Activated naive CD8-positive, alpha-beta T cell (primary cell): ENCODE data around the gene PRICKLE2.

Source experiments
- H3K27ac Mint-ChIP-seq: one replicate; pipeline ENCODE4 v1.8.0; 2021; ENCODE audit warnings: mixed read lengths
- H3K27me3 Mint-ChIP-seq: one replicate; pipeline ENCODE4 v1.8.0; 2021; ENCODE audit warnings: mixed read lengths
- H3K36me3 Mint-ChIP-seq: one replicate; pipeline ENCODE4 v1.8.0; 2021; ENCODE audit warnings: mixed read lengths
- H3K4me1 Mint-ChIP-seq: one replicate; pipeline ENCODE4 v1.8.0; 2021; ENCODE audit warnings: low read depth, mixed read lengths
- H3K4me3 Mint-ChIP-seq: one replicate; pipeline ENCODE4 v1.8.0; 2021; ENCODE audit warnings: mild to moderate bottlenecking, mixed read lengths
- H3K9me3 Mint-ChIP-seq: one replicate; pipeline ENCODE4 v1.8.0; 2021; ENCODE audit warnings: low read depth, mixed read lengths

PRICKLE2 gene

GRCh38 chr3:64238971-64239667, 13.9 kb upstream of the PRICKLE2 start:
- no peaks in the 10 kb centered on the region for H3K4me1 Mint-ChIP-seq
- no peak overlapping the region for H3K27ac Mint-ChIP-seq
- peaks cover 5% of the 10 kb centered on the region for H3K27me3 Mint-ChIP-seq
- no peak overlapping the region for H3K4me3 Mint-ChIP-seq
- no peaks in the 10 kb centered on the region for H3K9me3 Mint-ChIP-seq
- H3K36me3 Mint-ChIP-seq, result no peaks in the 10 kb centered on the region

DNA sequence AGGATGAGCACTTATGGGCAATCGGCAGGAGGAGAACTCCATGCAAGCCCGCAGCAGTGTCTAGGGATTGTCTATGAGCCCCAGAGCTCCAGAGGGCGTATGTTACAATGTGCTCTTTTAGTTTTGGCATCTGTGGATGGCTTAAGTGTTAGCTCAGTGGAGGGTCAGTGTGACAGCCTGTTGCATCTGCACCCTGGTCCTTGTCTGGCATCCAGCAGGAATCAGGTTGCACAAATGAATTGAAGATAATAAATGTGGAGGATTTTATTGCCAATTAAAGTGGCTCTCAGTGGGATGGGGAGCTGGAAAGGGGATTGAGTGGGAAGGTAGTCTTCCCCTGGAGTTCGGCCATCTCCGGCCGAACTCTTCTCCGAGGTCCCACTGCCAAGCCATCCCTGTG, 11.8 kb upstream of the PRICKLE2 start:
- Mint-ChIP-seq H3K9me3 (no peaks in the 10 kb centered on the region), H3K36me3 (no peaks in the 10 kb centered on the region), H3K27ac (no peak overlapping the region), H3K4me1 (no peaks in the 10 kb centered on the region), H3K27me3 (peaks cover 5% of the 10 kb centered on the region), H3K4me3 (no peak overlapping the region)

DNA sequence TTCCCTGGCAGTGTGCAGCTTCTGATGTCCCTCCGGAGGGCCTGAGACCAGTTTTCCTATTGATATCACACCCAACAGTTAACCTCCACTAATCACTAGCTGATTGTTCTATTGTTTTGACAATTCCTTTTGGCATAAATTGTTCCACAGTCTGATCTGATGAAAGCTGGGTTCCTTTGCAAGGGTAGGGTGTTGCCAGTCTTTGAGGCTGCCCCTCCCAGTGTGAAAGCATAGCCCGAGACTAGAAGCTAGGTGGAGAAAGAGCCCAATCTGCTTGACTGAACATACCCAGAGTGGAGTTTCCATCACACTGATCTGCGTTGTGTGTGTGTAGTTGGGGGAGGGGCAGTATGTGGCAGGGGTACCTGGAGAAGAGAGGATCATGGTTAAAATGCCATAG, 10.3 kb upstream of the PRICKLE2 start:
- Mint-ChIP-seq H3K27me3 (peaks cover 5% of the 10 kb centered on the region), H3K9me3 (no peaks in the 10 kb centered on the region), H3K36me3 (no peaks in the 10 kb centered on the region), H3K4me3 (no peak overlapping the region), H3K27ac (no peak overlapping the region), H3K4me1 (no peaks in the 10 kb centered on the region)

- H3K9me3 Mint-ChIP-seq, result no peaks in the 10 kb centered on the region
- H3K4me3 Mint-ChIP-seq, result no peak overlapping the region
- peaks cover 5% of the 10 kb centered on the region for H3K27me3 Mint-ChIP-seq
- no peaks in the 10 kb centered on the region for H3K4me1 Mint-ChIP-seq
- H3K36me3 Mint-ChIP-seq, result no peaks in the 10 kb centered on the region
- H3K27ac Mint-ChIP-seq, result no peak overlapping the region
These were observed 9.3 kb upstream of the PRICKLE2 start for GRCh38 chr3:64234571-64234970.

GRCh38 chr3:64232821-64233220, 7.6 kb upstream of the PRICKLE2 start:
- Mint-ChIP-seq H3K4me3 (no peak overlapping the region), H3K27ac (no peak overlapping the region), H3K36me3 (no peaks in the 10 kb centered on the region), H3K4me1 (no peaks in the 10 kb centered on the region), H3K9me3 (no peaks in the 10 kb centered on the region), H3K27me3 (peaks cover 3% of the 10 kb centered on the region)

DNA sequence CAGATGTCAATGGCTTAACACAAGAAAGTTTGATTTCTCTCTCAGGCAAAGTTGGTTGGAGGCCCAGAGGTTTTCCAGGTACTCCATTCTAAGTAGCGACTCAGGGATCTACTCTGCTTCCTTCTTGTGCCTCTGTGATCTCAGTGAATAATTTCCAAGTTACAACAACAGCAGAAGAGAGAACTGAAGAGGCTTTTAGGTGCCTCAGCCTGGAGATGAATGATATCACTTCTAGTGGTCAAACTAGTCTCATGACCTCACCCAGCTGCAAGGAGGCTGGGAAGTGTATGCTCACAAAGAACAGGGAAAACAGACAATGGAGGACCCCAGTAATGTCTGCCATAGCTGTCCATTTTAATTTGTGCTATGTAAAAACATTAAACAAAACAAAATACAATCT, 4.6 kb upstream of the PRICKLE2 start:
- Mint-ChIP-seq H3K27me3 (peaks cover 13% of the 10 kb centered on the region), H3K9me3 (no peaks in the 10 kb centered on the region), H3K36me3 (no peaks in the 10 kb centered on the region), H3K27ac (no peak overlapping the region), H3K4me1 (no peaks in the 10 kb centered on the region), H3K4me3 (no peak overlapping the region)

- H3K9me3 Mint-ChIP-seq, result no peaks in the 10 kb centered on the region
- peaks cover 12% of the 10 kb centered on the region for H3K27me3 Mint-ChIP-seq
- no peaks in the 10 kb centered on the region for H3K4me1 Mint-ChIP-seq
- H3K36me3 Mint-ChIP-seq, result no peaks in the 10 kb centered on the region
- H3K27ac Mint-ChIP-seq, result no peak overlapping the region
- no peak overlapping the region for H3K4me3 Mint-ChIP-seq
These were observed 2.8 kb upstream of the PRICKLE2 start for GRCh38 chr3:64228110-64228509.

GRCh38 chr3:64226730-64227129, 1.5 kb upstream of the PRICKLE2 start:
- Mint-ChIP-seq H3K27ac (no peak overlapping the region), H3K36me3 (no peaks in the 10 kb centered on the region), H3K9me3 (no peaks in the 10 kb centered on the region), H3K4me3 (no peak overlapping the region), H3K27me3 (peaks cover 12% of the 10 kb centered on the region), H3K4me1 (no peaks in the 10 kb centered on the region)

GRCh38 chr3:64225695-64226499, 631 bp upstream of the PRICKLE2 start:
- no peak overlapping the region for H3K4me3 Mint-ChIP-seq

GRCh38 chr3:64223791-64224745, 1.2 kb downstream of the PRICKLE2 start:
- H3K27me3 Mint-ChIP-seq, result peaks cover 14% of the 10 kb centered on the region
- no peaks in the 10 kb centered on the region for H3K4me1 Mint-ChIP-seq
- H3K27ac Mint-ChIP-seq, result no peak overlapping the region
- H3K9me3 Mint-ChIP-seq, result no peaks in the 10 kb centered on the region
- no peak overlapping the region for H3K4me3 Mint-ChIP-seq
- H3K36me3 Mint-ChIP-seq, result no peaks in the 10 kb centered on the region

More at GRCh38 chr3:64225695-64226499, 631 bp upstream of the PRICKLE2 start:
- Mint-ChIP-seq H3K9me3 (no peaks in the 10 kb centered on the region), H3K27ac (no peak overlapping the region), H3K27me3 (peaks cover 14% of the 10 kb centered on the region), H3K4me1 (no peaks in the 10 kb centered on the region), H3K36me3 (no peaks in the 10 kb centered on the region)

- no peaks in the 10 kb centered on the region for H3K4me1 Mint-ChIP-seq
- no peaks in the 10 kb centered on the region for H3K9me3 Mint-ChIP-seq
- H3K4me3 Mint-ChIP-seq, result no peak overlapping the region
- H3K27me3 Mint-ChIP-seq, result peaks cover 14% of the 10 kb centered on the region
- H3K27ac Mint-ChIP-seq, result no peak overlapping the region
- no peaks in the 10 kb centered on the region for H3K36me3 Mint-ChIP-seq
These were observed 2.7 kb downstream of the PRICKLE2 start for GRCh38 chr3:64222501-64223111.

DNA sequence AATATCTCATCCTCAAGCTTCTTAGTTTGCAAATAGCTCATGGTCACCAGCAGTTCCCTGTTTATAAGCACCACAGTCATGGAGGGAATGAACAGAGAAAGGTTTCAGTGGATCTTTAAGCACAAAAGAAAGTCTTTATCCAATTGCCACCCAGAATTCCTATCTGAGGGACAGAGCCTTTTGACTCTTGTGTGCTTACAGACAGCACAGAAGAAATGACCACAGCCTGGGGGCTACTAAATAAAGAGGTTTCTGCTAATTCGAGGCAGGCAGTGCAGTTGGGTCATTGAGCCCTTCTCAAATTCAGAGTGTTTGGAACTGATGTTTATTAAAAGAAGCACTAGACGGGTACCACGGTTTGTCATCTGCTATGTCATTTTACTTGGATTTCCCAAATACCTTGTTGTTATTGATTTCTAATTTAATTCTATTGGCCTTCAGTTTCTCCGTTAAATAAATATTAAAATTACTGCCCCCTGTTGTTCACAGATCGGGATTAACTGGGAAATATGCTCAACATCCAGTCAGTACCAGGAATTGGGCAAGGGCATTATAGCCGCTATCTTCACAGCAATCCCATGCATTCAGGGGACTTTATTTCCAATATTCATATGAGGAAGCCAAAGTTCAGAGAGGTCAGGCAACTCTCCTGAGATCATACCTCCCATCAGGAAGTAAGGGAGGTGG, 3.6 kb downstream of the PRICKLE2 start:
- Mint-ChIP-seq H3K36me3 (no peaks in the 10 kb centered on the region), H3K27ac (no peak overlapping the region), H3K9me3 (no peaks in the 10 kb centered on the region), H3K4me1 (no peaks in the 10 kb centered on the region), H3K27me3 (peaks cover 11% of the 10 kb centered on the region), H3K4me3 (no peak overlapping the region)

DNA sequence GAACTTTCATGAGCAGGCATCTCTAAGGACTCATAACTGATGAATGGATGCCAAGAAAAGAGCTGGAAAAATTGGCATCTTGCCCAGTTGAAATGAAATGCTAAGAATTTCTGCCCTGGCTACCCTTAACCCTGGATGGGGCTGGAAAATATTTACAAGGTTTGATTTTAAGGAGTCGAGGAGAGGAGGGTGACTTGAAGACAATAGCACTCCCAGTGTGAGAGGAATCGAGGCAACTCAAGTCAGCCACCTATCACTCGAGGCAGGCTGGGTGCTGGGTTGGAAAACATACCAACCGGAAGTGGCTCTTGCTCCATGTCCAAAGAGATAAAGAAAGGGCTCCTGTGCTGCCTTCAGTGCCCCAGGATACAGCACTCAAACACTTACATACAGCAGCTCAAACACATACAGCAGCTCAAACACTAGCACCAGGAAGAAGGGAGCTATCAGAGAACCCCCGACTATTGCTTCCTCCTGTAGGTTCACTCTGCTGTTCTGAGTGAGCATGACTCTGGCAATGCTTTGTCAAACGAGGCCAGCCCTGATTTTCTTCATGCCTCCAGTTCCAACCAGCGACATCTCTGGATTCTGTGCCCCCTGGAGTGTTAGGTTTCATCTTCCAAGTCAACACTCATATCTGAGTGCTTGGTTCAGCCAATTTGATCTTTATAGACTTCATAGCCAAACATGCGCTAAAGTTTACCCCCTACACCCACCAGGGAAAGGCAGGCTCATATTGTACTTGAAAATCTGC, 4.9 kb downstream of the PRICKLE2 start:
- no peaks in the 10 kb centered on the region for H3K4me1 Mint-ChIP-seq
- no peaks in the 10 kb centered on the region for H3K9me3 Mint-ChIP-seq
- peaks cover 8% of the 10 kb centered on the region for H3K27me3 Mint-ChIP-seq
- no peaks in the 10 kb centered on the region for H3K36me3 Mint-ChIP-seq
- no peak overlapping the region for H3K27ac Mint-ChIP-seq
- no peak overlapping the region for H3K4me3 Mint-ChIP-seq
